GM04504 (cell line): ENCODE measurements around the gene ZMYND10.
"Not testable (repeated sequence)": the region's sequence is repeated elsewhere in the genome, so short reads cannot be mapped to it uniquely, and the experiment has no call there.

Experiments
- DNase-seq: peaks from one replicate; pipeline ENCODE4 v3.0.0-alpha.2; 2012; ENCODE audit warnings: low read depth

Gene ZMYND10

DNA sequence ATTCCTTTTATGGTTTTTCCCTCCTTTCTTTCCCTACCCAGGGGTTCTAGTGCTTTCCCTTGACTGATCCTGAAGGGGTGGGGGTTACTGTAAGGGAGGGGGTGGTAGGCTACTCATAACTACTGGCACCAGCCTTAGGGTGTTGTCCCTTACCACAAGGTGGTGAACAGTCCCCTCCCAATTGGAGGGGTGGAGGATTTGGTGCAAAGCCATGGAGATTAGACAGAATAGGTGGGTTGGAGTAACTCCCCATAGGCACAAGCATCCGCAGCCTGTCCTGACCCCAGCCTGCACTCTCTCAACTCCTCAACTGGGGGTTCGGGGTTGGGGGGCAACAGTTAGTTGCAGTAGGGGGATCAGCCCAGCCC lies 20.4 kb downstream of the ZMYND10 start:
- no peak for DNase-seq

- DNase-seq = no peak
Observed at GRCh38 chr3:50324351-50325112, 21.0 kb downstream of the ZMYND10 start.

DNA sequence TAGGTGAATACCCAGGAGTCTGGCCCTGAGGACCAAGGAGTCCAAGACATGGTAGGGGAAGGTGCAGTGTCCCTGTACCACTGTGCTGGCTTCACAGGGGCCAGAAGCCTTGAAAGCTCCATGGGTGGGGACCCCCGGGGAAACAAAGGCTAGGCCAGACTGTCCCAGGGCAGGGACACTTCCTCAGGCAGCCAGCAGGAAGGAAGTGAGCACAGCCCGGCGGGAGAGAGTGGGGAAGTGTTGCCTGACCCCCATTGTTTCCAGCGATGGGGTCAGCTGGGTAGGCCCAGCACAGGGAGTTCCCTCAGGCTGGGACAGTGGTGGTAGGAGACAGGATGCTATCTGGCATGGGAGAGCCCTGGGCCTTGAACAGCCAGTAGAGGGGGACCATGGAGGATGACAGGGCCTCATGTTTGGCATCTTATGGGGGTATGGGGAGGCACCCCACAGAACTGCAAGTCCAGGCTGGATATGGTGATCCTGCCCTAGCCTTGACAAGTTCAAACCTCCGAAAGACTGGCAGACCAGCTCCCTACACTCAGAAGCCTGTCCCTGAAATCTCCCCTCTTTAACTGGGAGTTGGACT lies 21.8 kb downstream of the ZMYND10 start:
- DNase-seq = no peak

GRCh38 chr3:50323092-50323600 lies 22.4 kb downstream of the ZMYND10 start:
- no peak for DNase-seq

GRCh38 chr3:50322386-50323091 lies 23.0 kb downstream of the ZMYND10 start, which contains the start of gene HYAL2:
Gene HYAL2, minus strand, starts transcription at chr3:50322745. Its CDS starts 2,256 bp downstream, at chr3:50320489.
- DNase-seq = no peak

GRCh38 chr3:50322115-50322385 lies 23.5 kb downstream of the ZMYND10 start:
- DNase-seq = no peak

DNA sequence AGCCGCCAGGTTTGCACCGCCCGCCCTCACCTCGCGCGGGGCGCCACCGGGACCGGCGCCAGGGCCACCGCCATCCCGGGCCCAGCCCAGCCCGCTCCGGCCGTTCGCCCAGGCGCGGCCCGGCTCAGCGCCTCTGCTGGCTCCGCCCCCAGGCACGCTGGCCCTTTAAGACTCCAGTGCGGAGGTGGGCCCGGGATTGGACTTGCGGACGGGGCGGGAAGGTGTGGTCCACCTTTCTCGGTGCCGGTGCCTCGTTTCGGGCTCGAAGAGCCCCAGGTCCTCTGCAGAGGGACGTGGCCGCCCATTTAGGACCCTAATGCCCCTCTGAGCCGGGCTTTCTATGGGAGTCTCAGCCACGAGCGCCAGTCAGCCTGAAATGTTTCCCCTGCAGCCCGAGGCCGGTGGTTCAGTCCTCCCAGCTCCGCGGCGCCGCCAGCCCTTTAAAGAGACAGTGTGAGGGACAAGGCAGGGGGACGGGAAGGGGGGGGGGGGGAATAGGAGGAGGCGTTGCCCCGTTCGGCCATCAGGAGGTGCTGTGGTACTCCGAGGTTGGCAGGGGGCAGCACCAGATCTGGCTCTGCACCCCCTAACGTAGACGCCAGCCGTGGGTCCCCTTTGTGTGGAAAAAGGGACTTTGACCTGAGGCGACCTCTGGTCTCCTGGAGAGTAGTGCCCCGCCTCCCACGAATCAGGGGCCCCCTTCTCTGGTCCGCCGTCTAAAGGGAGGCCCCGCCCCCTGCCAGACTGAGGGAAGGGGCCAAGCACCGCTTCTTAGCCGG lies 24.0 kb downstream of the ZMYND10 start:
- no peak for DNase-seq

- DNase-seq = no peak
Observed at GRCh38 chr3:50320853-50321335, 24.6 kb downstream of the ZMYND10 start.

- no peak for DNase-seq
Observed at GRCh38 chr3:50319894-50320625, 25.5 kb downstream of the ZMYND10 start.

GRCh38 chr3:50319181-50319893 lies 26.2 kb downstream of the ZMYND10 start:
- no peak for DNase-seq

GRCh38 chr3:50318615-50319014 lies 26.9 kb downstream of the ZMYND10 start:
- DNase-seq = no peak

DNA sequence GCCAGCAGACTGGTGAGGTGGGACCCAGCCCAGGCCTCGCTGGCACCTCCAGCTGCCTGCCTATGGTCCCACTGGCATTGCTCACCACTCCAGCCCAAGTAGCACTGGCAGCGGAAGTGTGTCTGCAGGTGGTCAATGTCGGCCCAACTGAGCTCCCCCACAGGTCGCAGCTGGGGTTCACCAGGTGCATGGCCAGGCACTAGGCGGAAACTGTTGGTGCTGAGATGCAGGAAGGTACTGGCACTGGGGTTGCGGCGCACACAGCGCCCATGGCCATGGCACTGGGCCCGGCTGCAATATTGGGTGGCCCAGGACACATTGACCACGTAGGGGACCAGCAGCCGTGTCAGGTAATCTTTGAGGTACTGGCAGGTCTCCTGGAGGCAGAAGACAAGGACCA lies 27.4 kb downstream of the ZMYND10 start:
- no peak for DNase-seq

DNA sequence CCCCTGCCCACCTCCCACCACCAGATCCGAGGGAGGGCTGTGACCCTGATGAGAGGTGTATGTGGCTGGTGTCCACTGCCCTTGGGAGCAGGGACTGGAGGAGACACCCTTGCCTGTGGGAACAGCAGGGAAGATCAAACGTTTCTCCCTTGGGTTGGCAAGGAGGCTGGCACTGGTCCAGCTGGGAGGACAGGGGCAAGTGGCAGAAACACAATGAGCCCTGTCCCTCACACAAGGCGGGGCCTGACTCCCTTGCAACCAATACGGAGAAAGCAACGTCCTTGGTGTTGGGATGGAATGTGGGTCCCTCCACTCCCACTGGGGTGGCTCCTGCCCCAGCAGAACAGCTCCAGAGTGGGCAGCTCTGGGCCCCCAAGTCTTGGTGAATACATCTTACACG lies 28.2 kb downstream of the ZMYND10 start:
- no peak for DNase-seq

GRCh38 chr3:50316657-50317242 lies 28.8 kb downstream of the ZMYND10 start:
- no peak for DNase-seq

DNA sequence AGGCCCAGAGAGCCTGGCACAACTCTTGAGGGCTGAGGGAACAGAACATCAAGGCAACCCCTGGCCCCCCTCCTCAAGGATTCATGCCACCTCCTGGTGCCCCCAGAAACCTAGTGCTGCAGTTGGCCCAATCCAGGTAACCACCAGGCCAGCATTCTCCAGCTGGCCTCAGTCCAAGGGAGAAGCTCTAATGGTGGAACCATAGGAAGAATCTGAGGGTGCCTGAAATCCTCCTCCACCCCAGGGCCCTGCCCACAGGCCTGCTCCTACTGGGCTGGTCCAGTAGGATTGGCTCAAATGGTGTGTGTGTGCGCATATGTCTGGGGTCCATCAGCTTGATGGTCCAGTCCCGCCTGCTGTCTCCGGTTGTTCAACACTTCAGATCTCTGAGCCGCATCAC lies 30.7 kb downstream of the ZMYND10 start:
- no peak for DNase-seq

GRCh38 chr3:50314342-50314741 lies 31.2 kb downstream of the ZMYND10 start:
- DNase-seq = no peak

- not testable (repeated sequence) for DNase-seq
Observed at GRCh38 chr3:50312041-50312440, 33.5 kb downstream of the ZMYND10 start.

DNA sequence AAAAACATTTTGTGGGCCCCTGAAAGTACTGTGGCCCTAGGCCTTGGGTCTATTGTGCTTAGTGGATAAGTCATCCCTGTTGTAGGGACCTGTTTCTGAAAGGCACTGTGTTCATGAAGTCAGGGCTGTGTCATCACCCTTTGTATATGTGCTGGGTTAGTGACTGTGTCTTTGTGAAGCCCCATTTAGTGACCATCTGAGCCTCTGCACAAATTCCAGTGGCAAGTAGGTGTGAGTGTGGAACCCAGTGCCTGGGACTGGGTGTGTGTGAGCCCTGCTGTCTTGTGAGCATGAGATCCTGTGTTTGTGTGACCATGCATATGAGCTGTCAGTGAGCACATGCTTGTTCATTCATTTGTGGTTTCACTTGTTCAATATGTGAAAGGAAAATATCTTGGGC lies 40.9 kb downstream of the ZMYND10 start:
- DNase-seq = no peak

GRCh38 chr3:50303013-50303815 lies 42.3 kb downstream of the ZMYND10 start, which contains the start of gene HYAL1:
Gene HYAL1, minus strand, starts transcription at chr3:50303574. Its CDS starts 618 bp downstream, at chr3:50302956.
- DNase-seq = no peak
